ENCODE data around the gene CAPN5.

CAPN5 gene

DNA sequence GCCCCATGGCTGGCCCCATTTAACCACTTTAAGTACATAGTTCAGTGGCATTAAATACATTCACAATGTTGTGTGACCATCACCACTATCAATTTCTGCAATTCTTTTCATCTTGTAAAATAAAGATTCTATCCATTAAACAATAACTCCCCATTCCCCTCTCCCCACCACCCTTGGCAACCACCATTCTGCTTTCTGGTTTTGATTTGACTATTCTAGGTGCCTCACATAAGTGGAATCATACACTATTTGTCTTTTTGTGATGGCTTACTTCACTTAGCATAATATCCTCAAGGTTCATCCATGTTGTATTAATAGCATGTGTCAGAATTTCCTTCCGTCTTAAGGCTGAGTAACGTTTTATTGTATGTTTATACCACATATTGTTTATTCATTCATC is 68.3 kb downstream of the CAPN5 start:
- Histone ChIP-seq H3K4ac (ENCODE audit: low read depth, low read length) (no peak overlapping the region), H4K91ac (ENCODE audit: low read depth, low read length) (no peak overlapping the region), H3K9me3 (ENCODE audit: insufficient read depth, low read depth, low read length) (no peaks in the 10 kb centered on the region), H3K79me1 (ENCODE audit: low read length) (no peaks in the 10 kb centered on the region), H3K27me3 (ENCODE audit: insufficient read depth, low read length) (no peaks in the 10 kb centered on the region), H2AK5ac (ENCODE audit: low read length) (no peak overlapping the region), H2BK12ac (ENCODE audit: low read length) (no peak overlapping the region), H3K36me3 (ENCODE audit: control insufficient read depth in 1 of 2, insufficient read depth in 2 of 2, low read length in 2 of 2) (no peaks in the 10 kb centered on the region), H3K14ac (ENCODE audit: low read length) (no peak overlapping the region), H3K4me2 (ENCODE audit: low read length) (no peak overlapping the region), H3K23ac (ENCODE audit: low read length) (no peak overlapping the region), H2BK120ac (ENCODE audit: insufficient read depth, low read length, poor library complexity) (no peak overlapping the region), H3K79me2 (ENCODE audit: control insufficient read depth, insufficient read depth, low read length, poor library complexity) (no peaks in the 10 kb centered on the region), H3K4me3 (ENCODE audit: low read depth, low read length) (no peak overlapping the region), H4K8ac (ENCODE audit: low read depth, low read length) (no peak overlapping the region), H4K12ac (ENCODE audit: low read depth, low read length) (no peak overlapping the region), H2AFZ (ENCODE audit: insufficient read depth, low read length, poor library complexity) (no peak overlapping the region), H2BK5ac (ENCODE audit: low read depth, low read length, poor library complexity) (no peak overlapping the region), H3K27ac (ENCODE audit: low read depth, low read length) (no peak overlapping the region), H3K18ac (ENCODE audit: low read length) (no peak overlapping the region), H3K4me1 (ENCODE audit: control insufficient read depth in 1 of 2, insufficient read depth in 2 of 2, low read length in 2 of 2) (peaks cover 1 to 3% of the 10 kb centered on the region in 2 experiments), H3K9ac (ENCODE audit: low read length) (no peak overlapping the region)
- DNase-seq = no peak
- no CpG with 5 or more reads among the region's 2 CpGs for WGBS (ENCODE audit: extremely low coverage, insufficient coverage, insufficient read length)

DNA sequence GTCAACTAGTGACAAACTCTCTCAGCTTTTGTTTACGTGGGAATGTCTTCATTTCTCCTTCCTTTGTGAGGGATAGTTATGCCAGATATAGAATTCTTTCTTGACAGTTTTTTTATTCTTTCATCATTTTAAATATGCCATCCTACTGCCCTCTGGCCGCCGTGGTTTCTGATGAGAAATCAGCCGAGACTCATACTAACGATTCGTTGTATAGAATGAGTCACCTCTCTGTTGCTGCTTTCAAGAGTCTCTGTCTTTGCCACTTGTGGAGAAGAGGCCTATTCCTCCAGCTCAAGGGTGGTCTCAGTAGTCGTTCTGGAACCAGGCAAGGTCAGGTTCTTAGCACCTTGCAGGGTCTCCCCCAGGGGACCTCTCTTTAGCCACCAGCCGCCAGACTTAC is 69.3 kb downstream of the CAPN5 start:
- Histone ChIP-seq H3K79me2 (ENCODE audit: control insufficient read depth, insufficient read depth, low read length, poor library complexity) (no peaks in the 10 kb centered on the region), H3K36me3 (ENCODE audit: control insufficient read depth in 1 of 2, insufficient read depth in 2 of 2, low read length in 2 of 2) (no peaks in the 10 kb centered on the region), H3K4me2 (ENCODE audit: low read length) (no peak overlapping the region), H3K4ac (ENCODE audit: low read depth, low read length) (no peak overlapping the region), H3K27me3 (ENCODE audit: insufficient read depth, low read length) (no peaks in the 10 kb centered on the region), H2BK12ac (ENCODE audit: low read length) (no peak overlapping the region), H3K9ac (ENCODE audit: low read length) (no peak overlapping the region), H2AFZ (ENCODE audit: insufficient read depth, low read length, poor library complexity) (no peak overlapping the region), H4K12ac (ENCODE audit: low read depth, low read length) (no peak overlapping the region), H2AK5ac (ENCODE audit: low read length) (no peak overlapping the region), H4K8ac (ENCODE audit: low read depth, low read length) (no peak overlapping the region), H2BK120ac (ENCODE audit: insufficient read depth, low read length, poor library complexity) (no peak overlapping the region), H3K14ac (ENCODE audit: low read length) (no peak overlapping the region), H3K79me1 (ENCODE audit: low read length) (peaks cover 4% of the 10 kb centered on the region), H3K9me3 (ENCODE audit: insufficient read depth, low read depth, low read length) (no peaks in the 10 kb centered on the region), H3K4me1 (ENCODE audit: control insufficient read depth in 1 of 2, insufficient read depth in 2 of 2, low read length in 2 of 2) (peaks cover 6 to 8% of the 10 kb centered on the region in 2 experiments), H3K23ac (ENCODE audit: low read length) (no peak overlapping the region), H4K91ac (ENCODE audit: low read depth, low read length) (no peak overlapping the region), H3K27ac (ENCODE audit: low read depth, low read length) (no peak overlapping the region), H3K4me3 (ENCODE audit: low read depth, low read length) (no peak overlapping the region), H2BK5ac (ENCODE audit: low read depth, low read length, poor library complexity) (no peak overlapping the region), H3K18ac (ENCODE audit: low read length) (no peak overlapping the region)
- no CpG with 5 or more reads among the region's 8 CpGs for WGBS (ENCODE audit: extremely low coverage, insufficient coverage, insufficient read length)
- DNase-seq = no peak

DNA sequence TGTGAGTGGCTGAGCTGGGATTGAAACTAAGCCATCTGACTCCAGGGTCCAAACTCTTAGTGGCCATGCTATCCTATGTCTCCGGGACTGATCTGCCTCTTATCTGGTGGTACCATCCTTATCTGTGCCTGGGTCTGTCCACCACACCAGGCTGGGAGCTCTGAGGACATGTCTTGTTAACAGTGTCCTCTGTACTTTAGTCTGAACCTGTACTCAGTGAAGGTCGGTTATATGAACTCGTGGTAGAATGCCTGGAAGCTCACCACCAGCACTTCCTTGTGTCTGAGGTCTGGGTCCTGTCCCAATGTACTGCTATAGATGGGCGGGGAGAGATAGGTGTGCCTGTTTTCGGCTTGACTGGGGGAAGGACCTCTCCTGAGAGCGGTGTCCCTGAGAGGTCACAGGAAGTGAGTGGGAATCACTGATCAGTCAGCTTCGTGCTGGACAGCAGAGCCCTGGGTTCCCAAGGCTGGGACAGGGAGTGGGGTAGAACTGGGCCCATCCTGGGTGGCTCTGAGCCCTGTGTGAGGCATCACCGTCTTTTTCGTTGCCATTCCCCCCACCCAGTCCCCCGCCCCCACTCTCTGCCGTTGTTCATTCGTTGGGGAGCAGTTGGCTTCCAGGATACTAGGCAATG is 70.1 kb downstream of the CAPN5 start:
- Histone ChIP-seq H3K9me3 (ENCODE audit: insufficient read depth, low read depth, low read length) (peaks cover 2% of the 10 kb centered on the region), H3K4me1 (ENCODE audit: control insufficient read depth in 1 of 2, insufficient read depth in 2 of 2, low read length in 2 of 2) (peaks cover 6 to 13% of the 10 kb centered on the region in 2 experiments), H3K79me2 (ENCODE audit: control insufficient read depth, insufficient read depth, low read length, poor library complexity) (no peaks in the 10 kb centered on the region), H3K23ac (ENCODE audit: low read length) (no peak overlapping the region), H3K4me2 (ENCODE audit: low read length) (no peak overlapping the region), H2BK5ac (ENCODE audit: low read depth, low read length, poor library complexity) (no peak overlapping the region), H4K8ac (ENCODE audit: low read depth, low read length) (no peak overlapping the region), H4K91ac (ENCODE audit: low read depth, low read length) (no peak overlapping the region), H2BK120ac (ENCODE audit: insufficient read depth, low read length, poor library complexity) (no peak overlapping the region), H3K18ac (ENCODE audit: low read length) (no peak overlapping the region), H3K4me3 (ENCODE audit: low read depth, low read length) (no peak overlapping the region), H4K12ac (ENCODE audit: low read depth, low read length) (no peak overlapping the region), H3K4ac (ENCODE audit: low read depth, low read length) (no peak overlapping the region), H3K36me3 (ENCODE audit: control insufficient read depth in 1 of 2, insufficient read depth in 2 of 2, low read length in 2 of 2) (no peaks in the 10 kb centered on the region), H3K27ac (ENCODE audit: low read depth, low read length) (no peak overlapping the region), H3K79me1 (ENCODE audit: low read length) (peaks cover 6% of the 10 kb centered on the region), H2BK12ac (ENCODE audit: low read length) (no peak overlapping the region), H3K9ac (ENCODE audit: low read length) (no peak overlapping the region), H2AFZ (ENCODE audit: insufficient read depth, low read length, poor library complexity) (no peak overlapping the region), H3K27me3 (ENCODE audit: insufficient read depth, low read length) (no peaks in the 10 kb centered on the region), H3K14ac (ENCODE audit: low read length) (no peak overlapping the region), H2AK5ac (ENCODE audit: low read length) (no peak overlapping the region)
- DNase-seq = no peak
- WGBS (ENCODE audit: extremely low coverage, insufficient coverage, insufficient read length) = no CpG with 5 or more reads among the region's 12 CpGs

DNA sequence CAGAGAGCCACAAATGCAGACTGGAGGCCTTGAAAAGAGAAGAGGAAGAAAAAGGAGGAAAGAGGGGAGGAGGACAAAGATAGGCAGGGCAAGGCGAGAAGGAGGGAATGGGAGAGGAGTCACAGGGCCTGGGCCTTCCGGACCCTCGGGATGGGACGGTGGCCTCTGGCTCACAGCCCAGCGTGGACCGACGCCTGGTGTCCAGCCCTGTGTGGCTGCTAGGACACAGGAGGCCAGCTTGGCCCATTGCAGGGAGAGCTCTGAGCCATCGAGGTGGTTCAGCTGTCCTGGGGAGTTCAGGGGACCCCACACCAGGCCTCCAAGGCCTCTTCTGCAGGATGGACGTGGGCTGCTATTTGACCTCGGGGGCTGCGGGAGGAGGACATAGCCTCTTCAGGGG is 70.7 kb downstream of the CAPN5 start:
- Histone ChIP-seq H3K27me3 (ENCODE audit: insufficient read depth, low read length) (no peaks in the 10 kb centered on the region), H2AFZ (ENCODE audit: insufficient read depth, low read length, poor library complexity) (no peak overlapping the region)
- no CpG with 5 or more reads among the region's 11 CpGs for WGBS (ENCODE audit: extremely low coverage, insufficient coverage, insufficient read length)

More for the DNA sequence above, 70.7 kb downstream of the CAPN5 start:
- Histone ChIP-seq H2BK5ac (ENCODE audit: low read depth, low read length, poor library complexity) (no peak overlapping the region), H2BK120ac (ENCODE audit: insufficient read depth, low read length, poor library complexity) (no peak overlapping the region), H3K4ac (ENCODE audit: low read depth, low read length) (no peak overlapping the region), H3K79me2 (ENCODE audit: control insufficient read depth, insufficient read depth, low read length, poor library complexity) (no peaks in the 10 kb centered on the region), H3K27ac (ENCODE audit: low read depth, low read length) (no peak overlapping the region), H3K14ac (ENCODE audit: low read length) (no peak overlapping the region), H3K4me3 (ENCODE audit: low read depth, low read length) (no peak overlapping the region), H4K91ac (ENCODE audit: low read depth, low read length) (no peak overlapping the region), H3K23ac (ENCODE audit: low read length) (no peak overlapping the region), H4K8ac (ENCODE audit: low read depth, low read length) (no peak overlapping the region), H2AK5ac (ENCODE audit: low read length) (no peak overlapping the region), H2BK12ac (ENCODE audit: low read length) (no peak overlapping the region), H3K79me1 (ENCODE audit: low read length) (peaks cover 6% of the 10 kb centered on the region), H4K12ac (ENCODE audit: low read depth, low read length) (no peak overlapping the region), H3K9ac (ENCODE audit: low read length) (no peak overlapping the region), H3K18ac (ENCODE audit: low read length) (no peak overlapping the region), H3K4me2 (ENCODE audit: low read length) (no peak overlapping the region), H3K36me3 (ENCODE audit: control insufficient read depth in 1 of 2, insufficient read depth in 2 of 2, low read length in 2 of 2) (no peaks in the 10 kb centered on the region), H3K9me3 (ENCODE audit: insufficient read depth, low read depth, low read length) (peaks cover 2% of the 10 kb centered on the region), H3K4me1 (ENCODE audit: control insufficient read depth in 1 of 2, insufficient read depth in 2 of 2, low read length in 2 of 2) (peaks cover 11 to 18% of the 10 kb centered on the region in 2 experiments)
- no peak for DNase-seq
